ENCODE data around the gene TNNT2.

GRCh38 chr1:201379733-201380242, 2.3 kb upstream of the TNNT2 start:
- TF ChIP-seq JUN (IDR thresholded peaks at IDR 0.05; ENCODE audit: borderline replicate concordance, insufficient read depth, insufficient read length, low read depth) = no peak
- TF ChIP-seq GATA2 (IDR thresholded peaks at IDR 0.05; ENCODE audit: insufficient read depth, insufficient read length, low read depth, low read length) = no peak

Data from endothelial cell of umbilical vein (primary cell).